Trophoblast cell (in vitro differentiated cells and primary cell): Measurements from ENCODE around the gene IGSF9B.

Experiments used
- DNase-seq, 2 donors: peaks; one replicate each; pipeline ENCODE4 v3.0.0-alpha.2; 2016
- H2AFZ ChIP-seq: 2 replicates; pipeline ENCODE4 v1.6.1; 2013; ENCODE audit warnings: low read length, moderate library complexity, mild to moderate bottlenecking; ENCODE audit not compliant: insufficient read depth, poor library complexity
- H2AK5ac ChIP-seq: 2 replicates; pipeline ENCODE4 v1.6.1; 2013; ENCODE audit warnings: mild to moderate bottlenecking, low read length
- H2BK120ac ChIP-seq: 2 replicates; pipeline ENCODE4 v1.6.1; 2013; ENCODE audit warnings: low read length, mild to moderate bottlenecking, moderate library complexity; ENCODE audit not compliant: insufficient read depth, poor library complexity
- H2BK12ac ChIP-seq: 2 replicates; pipeline ENCODE4 v1.6.1; 2013; ENCODE audit warnings: mild to moderate bottlenecking, low read length, moderate library complexity
- H2BK5ac ChIP-seq: 2 replicates; pipeline ENCODE4 v1.6.1; 2013; ENCODE audit warnings: low read length, low read depth, moderate library complexity, mild to moderate bottlenecking; ENCODE audit not compliant: poor library complexity
- H3K14ac ChIP-seq: 2 replicates; pipeline ENCODE4 v1.6.1; 2013; ENCODE audit warnings: mild to moderate bottlenecking, low read length
- H3K18ac ChIP-seq: 2 replicates; pipeline ENCODE4 v1.6.1; 2013; ENCODE audit warnings: mild to moderate bottlenecking, low read length
- H3K23ac ChIP-seq: 2 replicates; pipeline ENCODE4 v1.6.1; 2013; ENCODE audit warnings: low read length
- H3K27ac ChIP-seq: 2 replicates; pipeline ENCODE4 v1.5.1; 2013; ENCODE audit warnings: low read depth, mild to moderate bottlenecking, inconsistent platforms, low read length, moderate library complexity
- H3K27me3 ChIP-seq: 2 replicates; pipeline ENCODE4 v1.6.1; 2013; ENCODE audit warnings: inconsistent platforms, mild to moderate bottlenecking, low read length, moderate library complexity; ENCODE audit not compliant: insufficient read depth
- H3K36me3 ChIP-seq, 2 experiments: 1 replicate in 1 of 2; 2 replicates in 1 of 2; pipeline ENCODE4 v1.6.1; 2013; ENCODE audit warnings: low read length in 2 of 2, mild to moderate bottlenecking in 2 of 2, moderate library complexity in 1 of 2; ENCODE audit not compliant: insufficient read depth in 2 of 2, control insufficient read depth in 1 of 2
- H3K4ac ChIP-seq: 2 replicates; pipeline ENCODE4 v1.6.1; 2013; ENCODE audit warnings: low read depth, mild to moderate bottlenecking, low read length, moderate library complexity
- H3K4me1 ChIP-seq, 2 experiments: 1 replicate in 1 of 2; 2 replicates in 1 of 2; pipeline ENCODE4 v1.6.1; 2013; ENCODE audit warnings: low read length in 2 of 2, mild to moderate bottlenecking in 2 of 2, moderate library complexity in 1 of 2; ENCODE audit not compliant: insufficient read depth in 2 of 2, control insufficient read depth in 1 of 2
- H3K4me2 ChIP-seq: 2 replicates; pipeline ENCODE4 v1.6.1; 2013; ENCODE audit warnings: inconsistent platforms, mild to moderate bottlenecking, low read length, moderate library complexity
- H3K4me3 ChIP-seq: 2 replicates; pipeline ENCODE4 v1.5.1; 2013; ENCODE audit warnings: mild to moderate bottlenecking, low read depth, low read length, inconsistent platforms
- H3K79me1 ChIP-seq: one replicate; pipeline ENCODE4 v1.6.1; 2013; ENCODE audit warnings: low read length
- H3K79me2 ChIP-seq: 2 replicates; pipeline ENCODE4 v1.6.1; 2013; ENCODE audit warnings: low read length, mild to moderate bottlenecking; ENCODE audit not compliant: control insufficient read depth, insufficient read depth, poor library complexity
- H3K9ac ChIP-seq: 2 replicates; pipeline ENCODE4 v1.6.1; 2013; ENCODE audit warnings: mild to moderate bottlenecking, low read length
- H3K9me3 ChIP-seq: 2 replicates; pipeline ENCODE4 v1.6.1; 2013; ENCODE audit warnings: low read depth, mild to moderate bottlenecking, control low read depth, inconsistent platforms, low read length; ENCODE audit not compliant: insufficient read depth
- H4K12ac ChIP-seq: 2 replicates; pipeline ENCODE4 v1.6.1; 2013; ENCODE audit warnings: low read depth, mild to moderate bottlenecking, low read length, moderate library complexity
- H4K8ac ChIP-seq: 2 replicates; pipeline ENCODE4 v1.6.1; 2013; ENCODE audit warnings: low read depth, mild to moderate bottlenecking, low read length, moderate library complexity
- H4K91ac ChIP-seq: one replicate; pipeline ENCODE4 v1.6.1; 2013; ENCODE audit warnings: low read depth, mild to moderate bottlenecking, low read length, moderate library complexity
- WGBS: extraction: QIAGEN DNeasy Blood & Tissue Kit; methylation state at CpG from one replicate; pipeline ENCODE4 v1.1.7; 2013; ENCODE audit warnings: missing lambda C conversion rate; ENCODE audit not compliant: insufficient read length, insufficient coverage; ENCODE audit errors: extremely low coverage; 5-methylcytosine and 5-hydroxymethylcytosine counted together

Gene IGSF9B

DNA sequence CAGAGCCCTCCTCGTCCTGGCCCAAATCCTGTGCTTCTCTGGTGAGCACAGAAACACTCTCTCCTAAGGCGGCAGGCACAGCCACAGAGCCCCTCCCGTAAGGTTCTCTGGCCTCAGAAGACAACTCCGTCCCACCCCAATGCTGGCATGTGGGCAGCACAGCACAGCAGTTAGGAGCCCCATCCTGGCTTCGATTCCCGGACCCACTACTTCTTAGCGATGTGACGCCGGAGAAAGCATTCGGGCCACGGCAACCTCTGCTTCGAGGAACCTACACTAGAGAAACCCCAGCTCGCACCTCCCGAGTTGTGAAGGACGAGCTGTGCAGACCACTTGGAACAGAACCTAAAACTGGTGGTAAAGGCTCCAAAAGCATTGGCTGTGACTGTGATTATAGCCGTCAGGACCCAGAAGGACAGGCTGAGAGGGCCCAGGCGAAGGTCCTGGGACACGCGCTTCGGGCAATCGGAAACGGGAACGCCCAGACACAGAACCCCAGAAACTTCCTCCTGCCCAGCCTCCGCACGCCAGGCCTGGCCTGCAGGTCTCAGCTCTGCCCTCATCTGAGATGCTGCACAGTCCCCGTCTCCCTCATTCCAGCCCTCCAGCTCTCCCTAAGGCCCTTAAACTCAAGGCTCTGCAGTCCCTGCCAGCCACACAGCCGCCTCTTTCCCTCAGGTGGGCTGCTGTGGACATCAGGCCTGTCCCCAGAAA, 26.6 kb downstream of the IGSF9B start:
- Histone ChIP-seq H2BK5ac (no peak overlapping the region), H4K8ac (no peak overlapping the region), H3K79me2 (no peaks in the 10 kb centered on the region), H4K12ac (no peak overlapping the region), H4K91ac (no peak overlapping the region), H3K4me1 (peaks cover 0 to 3% of the 10 kb centered on the region in 2 experiments), H2AFZ (no peak overlapping the region), H2AK5ac (no peak overlapping the region), H3K4me3 (no peak overlapping the region), H3K36me3 (no peaks in the 10 kb centered on the region), H3K4me2 (no peak overlapping the region), H3K27me3 (no peaks in the 10 kb centered on the region), H3K14ac (no peak overlapping the region), H3K9me3 (no peaks in the 10 kb centered on the region), H3K18ac (no peak overlapping the region), H3K27ac (no peak overlapping the region), H3K79me1 (no peaks in the 10 kb centered on the region), H3K9ac (no peak overlapping the region), H3K4ac (no peak overlapping the region), H3K23ac (no peak overlapping the region), H2BK12ac (no peak overlapping the region), H2BK120ac (no peak overlapping the region)
- peak in 1 of 2 donors; percentile 7 for DNase-seq
- WGBS, result no CpG with 5 or more reads among the region's 27 CpGs

DNA sequence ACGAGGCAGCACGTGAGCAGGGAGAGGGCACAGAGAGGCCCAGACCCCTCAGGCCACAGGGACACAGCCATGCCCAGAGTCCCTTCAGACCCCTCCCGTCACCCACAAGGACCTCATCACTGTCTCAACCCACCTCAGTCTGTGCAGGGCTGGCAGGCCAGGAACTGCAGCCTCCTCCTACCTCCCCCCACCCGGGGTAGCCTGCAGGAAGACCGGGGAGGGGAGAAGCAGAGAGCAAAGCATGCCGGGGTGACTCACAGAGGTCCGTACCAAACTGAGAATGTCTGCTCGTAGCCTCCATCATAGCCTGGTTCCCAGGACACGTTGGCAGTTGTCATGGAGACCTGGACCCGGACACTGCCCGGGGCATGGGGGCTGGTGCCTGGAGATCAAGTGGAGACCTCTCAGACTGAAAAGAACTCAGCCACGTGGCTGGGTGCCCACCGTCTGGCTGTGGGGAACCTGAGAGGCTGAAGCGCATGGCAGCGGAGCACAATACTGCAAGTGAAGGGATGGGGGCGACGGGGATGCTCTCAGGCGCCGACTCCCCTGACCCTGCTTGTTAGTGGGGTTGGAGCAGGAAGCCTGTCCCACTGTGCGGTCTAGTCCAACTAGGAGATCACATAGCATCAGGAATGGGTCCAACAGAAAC, 27.2 kb downstream of the IGSF9B start:
- no peaks in the 10 kb centered on the region for H3K36me3 ChIP-seq
- H3K79me1 ChIP-seq, result no peaks in the 10 kb centered on the region
- H4K8ac ChIP-seq, result no peak overlapping the region
- no peak overlapping the region for H3K4ac ChIP-seq
- no peak overlapping the region for H3K9ac ChIP-seq
- no peak overlapping the region for H2AFZ ChIP-seq
- DNase-seq, result peak in 1 of 2 donors; percentile 11
- no peaks in the 10 kb centered on the region for H3K27me3 ChIP-seq
- no peak overlapping the region for H3K23ac ChIP-seq
- H2BK5ac ChIP-seq, result no peak overlapping the region
- no peak overlapping the region for H4K91ac ChIP-seq
- H3K4me3 ChIP-seq, result no peak overlapping the region
- H3K79me2 ChIP-seq, result no peaks in the 10 kb centered on the region
- no peak overlapping the region for H3K27ac ChIP-seq
- no peak overlapping the region for H3K14ac ChIP-seq
- no peak overlapping the region for H3K4me2 ChIP-seq
- no peak overlapping the region for H4K12ac ChIP-seq
- H3K9me3 ChIP-seq, result no peaks in the 10 kb centered on the region
- no CpG with 5 or more reads among the region's 20 CpGs for WGBS
- no peak overlapping the region for H2BK12ac ChIP-seq
- H2BK120ac ChIP-seq, result no peak overlapping the region
- H3K4me1 ChIP-seq, result peaks cover 0 to 3% of the 10 kb centered on the region in 2 experiments
- no peak overlapping the region for H2AK5ac ChIP-seq
- H3K18ac ChIP-seq, result no peak overlapping the region

- no peak overlapping the region for H3K4ac ChIP-seq
- no peak overlapping the region for H3K14ac ChIP-seq
- no peak overlapping the region for H4K12ac ChIP-seq
- no peak overlapping the region for H3K18ac ChIP-seq
- no peak overlapping the region for H3K4me3 ChIP-seq
- H3K27me3 ChIP-seq, result no peaks in the 10 kb centered on the region
- H4K91ac ChIP-seq, result no peak overlapping the region
- no peak overlapping the region for H2AFZ ChIP-seq
- peak; percentile 67 to 93 for DNase-seq
- no peaks in the 10 kb centered on the region for H3K79me2 ChIP-seq
- H2BK120ac ChIP-seq, result no peak overlapping the region
- H4K8ac ChIP-seq, result no peak overlapping the region
- no peak overlapping the region for H3K4me2 ChIP-seq
- H3K23ac ChIP-seq, result no peak overlapping the region
- H3K9me3 ChIP-seq, result no peaks in the 10 kb centered on the region
- no CpG with 5 or more reads among the region's 5 CpGs for WGBS
- H2BK5ac ChIP-seq, result no peak overlapping the region
- H2BK12ac ChIP-seq, result no peak overlapping the region
- H3K4me1 ChIP-seq, result peaks cover 0 to 3% of the 10 kb centered on the region in 2 experiments
- no peaks in the 10 kb centered on the region for H3K36me3 ChIP-seq
- H3K27ac ChIP-seq, result no peak overlapping the region
- no peaks in the 10 kb centered on the region for H3K79me1 ChIP-seq
- H2AK5ac ChIP-seq, result no peak overlapping the region
- H3K9ac ChIP-seq, result no peak overlapping the region
These were observed 28.1 kb downstream of the IGSF9B start for GRCh38 chr11:133928628-133929059.

DNA sequence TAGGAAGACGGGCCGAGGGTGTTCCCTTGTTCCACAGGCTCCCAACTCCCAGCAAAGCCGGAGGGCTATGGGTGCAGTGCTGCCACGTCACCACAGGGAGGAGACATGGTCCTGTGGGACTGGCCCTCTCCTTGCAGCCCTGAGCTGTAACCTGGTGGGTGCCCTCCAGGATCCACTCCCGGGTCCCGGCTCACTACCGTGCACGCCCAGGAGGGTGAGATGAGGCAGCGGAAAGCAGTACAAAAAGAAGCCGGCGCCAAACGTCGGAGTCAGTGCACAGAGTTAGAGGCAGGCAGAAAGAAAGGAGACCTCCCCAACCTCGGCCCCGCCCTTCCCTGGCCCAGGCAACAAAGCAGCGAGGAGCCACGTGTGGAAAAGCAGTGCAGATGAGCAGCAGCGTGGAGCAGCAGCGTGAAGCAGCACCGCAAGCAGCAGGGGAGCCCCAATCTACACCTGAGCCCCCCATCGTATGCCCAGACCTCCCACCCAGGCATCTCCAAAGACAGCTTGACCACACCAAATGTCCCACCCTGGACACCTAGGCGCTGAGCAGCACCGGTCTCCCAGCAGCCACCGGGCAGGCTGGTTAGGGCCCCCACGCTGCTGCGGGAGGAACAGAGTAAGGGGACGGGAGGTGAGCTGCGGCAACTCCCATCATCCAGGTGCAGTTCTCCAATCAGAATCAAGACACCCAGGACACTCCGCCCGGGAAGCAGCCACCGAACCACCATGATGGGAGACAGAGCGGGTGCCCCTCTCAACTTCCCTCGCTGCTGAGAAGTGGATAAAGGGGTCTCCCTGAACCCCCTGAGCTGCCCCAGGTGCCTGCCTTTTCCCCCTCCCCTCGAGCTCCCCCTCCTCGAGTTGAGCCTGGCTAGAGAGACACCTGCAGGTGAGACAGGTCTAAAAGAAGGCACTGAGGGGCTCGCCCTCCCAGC, 28.8 kb downstream of the IGSF9B start:
- H3K27me3 ChIP-seq, result no peaks in the 10 kb centered on the region
- no peaks in the 10 kb centered on the region for H3K36me3 ChIP-seq
- no peak overlapping the region for H3K23ac ChIP-seq
- H3K79me2 ChIP-seq, result no peaks in the 10 kb centered on the region
- no peak overlapping the region for H2BK12ac ChIP-seq
- H3K4me3 ChIP-seq, result no peak overlapping the region
- no peak overlapping the region for H4K91ac ChIP-seq
- peak; percentile 51 to 89 for DNase-seq
- no peak overlapping the region for H3K27ac ChIP-seq
- H2AK5ac ChIP-seq, result no peak overlapping the region
- no peaks in the 10 kb centered on the region for H3K9me3 ChIP-seq
- H3K14ac ChIP-seq, result no peak overlapping the region
- WGBS, result no CpG with 5 or more reads among the region's 36 CpGs
- no peak overlapping the region for H3K4ac ChIP-seq
- no peak overlapping the region for H2BK120ac ChIP-seq
- no peak overlapping the region for H2BK5ac ChIP-seq
- no peak overlapping the region for H4K8ac ChIP-seq
- no peak overlapping the region for H2AFZ ChIP-seq
- no peak overlapping the region for H3K4me2 ChIP-seq
- H3K9ac ChIP-seq, result no peak overlapping the region
- H3K4me1 ChIP-seq, result peaks cover 0 to 3% of the 10 kb centered on the region in 2 experiments
- no peak overlapping the region for H4K12ac ChIP-seq
- H3K18ac ChIP-seq, result no peak overlapping the region
- H3K79me1 ChIP-seq, result no peaks in the 10 kb centered on the region
